Mesodermal cell (in vitro differentiated cells): ENCODE results near the gene KIF26A.

ENCODE experiments used
- H3K27ac ChIP-seq: 2 replicates; pipeline ENCODE4 v1.7.0; 2013; ENCODE audit warnings: mild to moderate bottlenecking, low read depth, low read length, moderate library complexity; ENCODE audit not compliant: severe bottlenecking
- H3K36me3 ChIP-seq: 2 replicates; pipeline ENCODE4 v1.7.1; 2013; ENCODE audit warnings: mild to moderate bottlenecking, low read length, moderate library complexity; ENCODE audit not compliant: control insufficient read depth, insufficient read depth
- H3K4me1 ChIP-seq: one replicate; pipeline ENCODE4 v1.7.1; 2013; ENCODE audit warnings: mild to moderate bottlenecking, low read length; ENCODE audit not compliant: insufficient read depth, control insufficient read depth, poor library complexity, severe bottlenecking
- H3K4me3 ChIP-seq: 2 replicates; pipeline ENCODE4 v1.7.0; 2013; ENCODE audit warnings: low read length, control low read depth, mild to moderate bottlenecking; ENCODE audit not compliant: insufficient read depth, poor library complexity, severe bottlenecking; ENCODE audit errors: extremely low read depth
- H3K9me3 ChIP-seq: 2 replicates; pipeline ENCODE4 v1.7.1; 2013; ENCODE audit warnings: mild to moderate bottlenecking, low read length, moderate library complexity; ENCODE audit not compliant: control insufficient read depth
- WGBS, 2 experiments: methylation state at CpG; one replicate each; pipeline ENCODE4 v1.1.5; 2013; ENCODE audit warnings: missing lambda C conversion rate in 2 of 2; ENCODE audit not compliant: insufficient coverage in 2 of 2; 5-methylcytosine and 5-hydroxymethylcytosine counted together

Gene KIF26A

DNA sequence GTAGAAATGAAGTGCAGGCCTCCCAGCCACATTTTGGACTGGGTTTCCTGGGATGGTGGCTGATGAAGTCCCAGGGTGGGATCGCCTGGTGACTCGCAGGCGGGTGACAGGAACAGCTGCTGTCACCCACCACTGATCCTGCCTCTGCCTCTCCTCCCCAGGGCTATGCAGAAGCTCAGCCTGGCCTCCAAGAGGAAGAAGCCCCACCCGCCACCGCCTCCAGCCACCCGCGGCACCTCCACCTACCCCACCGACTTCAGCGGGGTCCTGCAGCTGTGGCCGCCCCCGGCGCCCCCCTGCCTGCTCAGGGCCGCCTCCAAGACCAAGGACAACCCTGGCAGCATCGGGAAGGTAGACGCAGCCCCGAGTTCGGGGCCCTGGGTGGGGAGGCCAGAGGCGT, 28.3 kb downstream of the KIF26A start:
- 84 to 95% methylated on average over 7 to 12 of the region's 18 CpGs for WGBS, 2 experiments
- no peak overlapping the region for H3K27ac ChIP-seq
- H3K36me3 ChIP-seq, result peaks cover 12% of the 10 kb centered on the region
- H3K4me3 ChIP-seq, result no peak overlapping the region
- H3K9me3 ChIP-seq, result no peaks in the 10 kb centered on the region
- peaks cover 5% of the 10 kb centered on the region for H3K4me1 ChIP-seq

DNA sequence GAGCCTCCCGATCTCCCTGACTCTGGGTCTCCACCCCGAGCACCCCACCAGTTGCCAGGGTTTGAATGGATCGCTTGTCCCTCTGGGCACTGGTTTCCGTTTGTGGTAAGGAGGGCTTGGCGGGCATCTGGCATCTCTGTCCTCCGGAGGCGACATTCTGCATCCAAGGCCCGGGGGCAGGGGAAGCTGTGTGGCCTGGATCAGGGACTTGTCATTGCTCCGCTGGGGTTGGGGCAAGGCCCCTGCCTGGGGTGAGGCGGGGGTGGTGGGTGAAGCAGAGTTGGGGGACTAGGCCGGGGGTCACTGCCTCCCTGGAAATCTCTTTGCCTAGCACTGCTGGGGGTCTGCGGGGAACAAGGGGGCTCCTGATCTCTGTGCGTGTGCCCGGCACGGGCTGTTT, 30.2 kb downstream of the KIF26A start:
- Histone ChIP-seq H3K4me3 (no peak overlapping the region), H3K9me3 (no peaks in the 10 kb centered on the region), H3K36me3 (peaks cover 19% of the 10 kb centered on the region), H3K4me1 (peaks cover 5% of the 10 kb centered on the region), H3K27ac (no peak overlapping the region)
- 87 to 96% methylated on average over 13 to 15 of the region's 15 CpGs for WGBS, 2 experiments

DNA sequence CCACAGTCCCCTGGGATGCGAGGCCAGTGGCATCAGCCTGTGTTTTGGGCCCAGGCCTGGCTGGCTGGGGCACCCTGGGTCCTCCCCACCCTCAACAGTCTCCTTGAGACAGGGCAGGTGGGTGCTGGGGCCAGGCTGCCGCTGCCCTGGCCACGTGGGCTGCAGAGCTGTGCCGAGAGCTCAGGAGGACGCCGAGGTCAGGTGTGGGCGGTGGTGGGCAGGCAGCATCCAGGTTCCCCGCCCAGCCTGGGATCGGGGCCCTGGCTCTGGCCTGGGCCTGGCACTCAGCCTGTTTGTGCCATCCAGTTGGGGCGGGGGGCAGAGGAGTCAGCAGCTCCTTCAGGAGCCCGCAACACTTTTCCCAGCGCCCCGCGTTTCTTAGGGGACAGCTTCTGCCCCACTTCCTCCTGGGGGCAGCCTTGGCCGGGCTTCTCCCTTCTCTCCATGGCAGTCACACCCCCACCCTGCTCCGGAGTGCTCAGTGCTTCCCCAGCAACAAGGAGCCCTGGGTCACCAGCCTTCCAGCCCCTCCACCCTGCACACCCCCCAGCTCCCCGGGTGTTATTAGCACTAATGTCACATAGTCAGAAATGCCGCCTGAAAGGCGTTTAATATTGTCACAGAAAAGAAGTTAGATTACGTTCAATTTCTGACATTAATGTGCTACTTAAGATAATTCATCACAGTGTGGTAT, 30.8 kb downstream of the KIF26A start:
- H3K27ac ChIP-seq, result no peak overlapping the region
- 79 to 87% methylated on average over 13 to 18 of the region's 20 CpGs for WGBS, 2 experiments
- H3K9me3 ChIP-seq, result no peaks in the 10 kb centered on the region
- peaks cover 5% of the 10 kb centered on the region for H3K4me1 ChIP-seq
- no peak overlapping the region for H3K4me3 ChIP-seq
- peaks cover 22% of the 10 kb centered on the region for H3K36me3 ChIP-seq

DNA sequence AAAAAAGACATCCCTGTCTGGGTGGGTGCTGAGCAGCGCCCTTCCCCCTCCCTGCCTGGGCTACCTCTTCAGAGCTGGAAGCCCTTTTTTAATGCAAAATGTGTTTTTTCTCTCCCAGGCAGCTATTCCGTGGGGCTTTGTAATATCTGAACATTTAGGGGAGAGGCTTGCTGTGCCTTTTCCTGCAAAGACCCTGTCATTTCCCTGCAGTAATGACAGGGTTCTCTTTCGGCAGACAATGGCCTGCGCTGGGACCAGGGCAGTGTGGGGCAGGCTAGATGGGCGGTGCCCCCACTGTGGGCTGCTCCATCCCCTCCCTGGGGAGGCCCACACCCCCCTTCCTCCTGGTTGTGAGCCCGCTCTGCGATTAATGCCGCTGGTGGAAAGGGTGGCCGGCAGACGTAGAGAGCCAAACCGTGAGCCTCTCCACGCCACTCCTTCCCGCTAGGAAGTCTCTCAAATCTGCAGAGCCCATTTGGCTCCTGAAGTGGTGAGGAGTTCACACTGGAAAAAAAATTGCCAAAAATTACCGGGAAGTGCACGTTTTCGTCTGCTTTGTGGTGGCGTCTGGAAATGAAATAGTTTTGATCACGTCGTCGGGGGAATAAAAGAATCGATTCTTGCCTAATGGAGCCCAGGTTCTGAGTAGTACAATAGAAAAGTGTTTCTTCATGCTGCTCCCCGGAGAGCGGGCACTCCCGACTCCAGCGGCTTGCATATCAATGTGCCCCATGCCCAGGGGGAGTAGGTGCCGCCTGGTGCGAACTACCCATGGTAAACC, 31.5 kb downstream of the KIF26A start:
- no peak overlapping the region for H3K4me3 ChIP-seq
- H3K4me1 ChIP-seq, result peaks cover 5% of the 10 kb centered on the region
- peaks cover 22% of the 10 kb centered on the region for H3K36me3 ChIP-seq
- 64 to 70% methylated on average over 24 to 27 of the region's 27 CpGs for WGBS, 2 experiments
- H3K27ac ChIP-seq, result no peak overlapping the region
- no peaks in the 10 kb centered on the region for H3K9me3 ChIP-seq

DNA sequence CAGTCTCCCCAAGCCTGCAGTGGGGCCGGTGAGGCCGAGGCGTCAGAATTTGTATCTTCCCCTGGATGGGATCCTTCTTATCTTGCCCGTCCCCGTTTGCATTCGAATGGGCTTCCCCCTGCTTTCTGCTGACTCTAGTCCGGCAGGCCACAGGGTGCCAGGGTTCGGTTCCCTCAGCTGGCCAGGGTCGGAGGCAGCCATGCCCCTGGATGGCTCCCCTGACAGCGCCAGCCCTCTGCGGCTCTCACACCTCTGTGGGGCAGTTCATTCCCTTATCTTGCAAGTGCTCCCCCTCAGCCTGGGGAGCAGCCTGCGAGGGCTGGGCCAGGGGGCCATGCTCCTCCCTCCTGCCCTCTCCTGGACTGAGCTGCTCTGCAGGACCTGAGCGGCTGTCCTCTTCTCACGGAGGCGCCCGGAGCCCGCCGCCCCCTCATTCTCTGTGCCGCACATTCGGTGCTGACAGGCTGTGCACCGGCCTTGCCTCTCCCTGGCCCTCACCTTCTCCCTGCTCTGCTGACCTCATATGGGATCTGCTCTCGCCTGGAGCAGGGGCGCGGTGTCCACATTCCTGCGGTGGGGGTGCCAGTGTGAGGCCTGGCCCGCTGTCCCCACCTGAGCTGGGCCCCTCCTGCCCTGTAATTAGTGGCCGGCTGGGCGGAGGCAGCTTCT, 32.8 kb downstream of the KIF26A start:
- Histone ChIP-seq H3K4me1 (peaks cover 5% of the 10 kb centered on the region), H3K9me3 (no peaks in the 10 kb centered on the region), H3K36me3 (peaks cover 29% of the 10 kb centered on the region), H3K4me3 (no peak overlapping the region), H3K27ac (no peak overlapping the region)
- WGBS, 2 experiments, result 44 to 46% methylated on average over 26 to 28 of the region's 28 CpGs

DNA sequence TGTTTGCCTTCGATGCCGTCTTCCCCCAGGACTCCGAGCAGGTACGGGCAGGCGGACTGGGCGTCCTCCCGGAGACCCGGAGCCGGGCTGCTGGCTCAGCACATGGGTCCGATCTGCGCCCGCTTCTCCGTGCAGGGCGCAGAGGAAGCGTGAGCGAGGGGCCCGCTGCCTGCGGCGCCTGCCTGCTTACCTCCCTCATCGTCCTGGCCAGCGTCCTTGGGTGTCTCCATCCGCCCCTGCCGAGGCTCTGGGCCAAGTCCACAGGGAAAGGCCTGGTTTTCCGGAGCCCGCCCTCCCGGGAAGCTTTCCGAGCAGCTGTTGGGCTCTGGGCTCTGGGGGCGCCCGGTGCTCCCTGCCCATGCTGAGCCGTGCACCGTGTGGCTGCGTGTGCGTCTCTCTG, 33.5 kb downstream of the KIF26A start:
- Histone ChIP-seq H3K27ac (no peak overlapping the region), H3K4me3 (no peak overlapping the region), H3K4me1 (peaks cover 5% of the 10 kb centered on the region), H3K36me3 (peaks cover 32% of the 10 kb centered on the region), H3K9me3 (no peaks in the 10 kb centered on the region)
- 96% methylated on average over 32 to 33 of the region's 33 CpGs for WGBS, 2 experiments

DNA sequence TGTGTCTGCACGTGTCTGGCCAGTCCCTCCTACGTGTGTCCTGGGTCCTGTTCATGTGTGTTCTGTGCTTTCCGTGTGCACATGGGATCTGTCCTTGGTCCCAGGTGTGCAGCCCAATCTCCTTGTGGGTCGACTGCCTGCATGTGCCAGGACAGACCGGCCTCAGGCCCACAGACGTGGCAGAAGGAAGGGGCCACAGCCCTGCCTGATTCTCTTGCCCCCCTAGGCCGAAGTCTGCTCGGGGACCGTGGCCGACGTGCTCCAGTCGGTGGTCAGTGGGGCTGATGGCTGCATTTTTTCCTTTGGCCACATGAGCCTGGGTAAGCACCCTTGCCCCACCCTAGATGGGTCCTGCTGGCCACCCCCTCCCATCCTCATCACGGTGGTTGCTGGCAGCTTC, 34.0 kb downstream of the KIF26A start:
- no peak overlapping the region for H3K4me3 ChIP-seq
- peaks cover 5% of the 10 kb centered on the region for H3K4me1 ChIP-seq
- 89 to 97% methylated on average over 12 of the region's 13 CpGs for WGBS, 2 experiments
- no peak overlapping the region for H3K27ac ChIP-seq
- peaks cover 29% of the 10 kb centered on the region for H3K36me3 ChIP-seq
- H3K9me3 ChIP-seq, result no peaks in the 10 kb centered on the region

DNA sequence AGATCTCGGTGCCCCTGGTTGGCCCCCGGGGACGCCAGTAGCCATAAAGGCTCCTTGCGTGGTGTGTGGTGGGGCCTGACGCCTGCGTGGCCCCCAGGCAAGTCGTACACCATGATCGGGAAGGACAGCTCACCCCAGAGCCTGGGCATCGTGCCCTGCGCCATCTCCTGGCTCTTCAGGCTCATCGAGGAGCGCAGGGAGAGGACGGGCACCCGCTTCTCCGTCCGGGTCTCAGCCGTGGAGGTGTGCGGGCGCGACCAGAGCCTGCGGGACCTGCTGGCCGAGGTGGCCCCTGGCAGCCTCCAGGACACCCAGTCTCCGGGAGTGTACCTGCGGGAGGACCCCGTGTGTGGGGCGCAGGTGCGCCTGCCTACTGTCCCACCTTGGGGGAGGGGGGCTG, 34.5 kb downstream of the KIF26A start:
- Histone ChIP-seq H3K9me3 (no peaks in the 10 kb centered on the region), H3K27ac (no peak overlapping the region), H3K4me1 (peaks cover 5% of the 10 kb centered on the region), H3K4me3 (no peak overlapping the region), H3K36me3 (peaks cover 26% of the 10 kb centered on the region)
- WGBS, 2 experiments, result 96 to 97% methylated on average over 15 to 26 of the region's 27 CpGs

DNA sequence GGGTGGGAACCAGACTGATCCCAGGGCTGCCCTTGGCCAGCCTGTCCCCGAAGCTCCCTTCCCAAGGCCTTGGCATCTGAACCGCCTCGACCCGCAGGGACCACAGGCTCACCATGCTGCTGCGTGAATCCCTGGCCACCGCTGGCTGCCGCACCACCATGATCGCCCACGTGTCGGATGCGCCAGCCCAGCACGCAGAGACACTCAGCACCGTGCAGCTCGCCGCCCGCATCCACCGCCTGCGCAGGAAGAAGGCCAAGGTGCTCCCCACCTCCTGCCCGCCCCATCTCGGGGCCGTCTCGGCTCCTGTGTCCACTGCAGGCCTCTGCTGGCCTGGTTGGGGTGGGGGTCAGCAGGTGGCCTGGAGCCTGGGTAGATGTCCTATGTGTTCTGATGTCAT, 35.7 kb downstream of the KIF26A start:
- Histone ChIP-seq H3K9me3 (no peaks in the 10 kb centered on the region), H3K36me3 (peaks cover 21% of the 10 kb centered on the region)
- 92 to 94% methylated on average over 21 to 22 of the region's 22 CpGs for WGBS, 2 experiments

DNA sequence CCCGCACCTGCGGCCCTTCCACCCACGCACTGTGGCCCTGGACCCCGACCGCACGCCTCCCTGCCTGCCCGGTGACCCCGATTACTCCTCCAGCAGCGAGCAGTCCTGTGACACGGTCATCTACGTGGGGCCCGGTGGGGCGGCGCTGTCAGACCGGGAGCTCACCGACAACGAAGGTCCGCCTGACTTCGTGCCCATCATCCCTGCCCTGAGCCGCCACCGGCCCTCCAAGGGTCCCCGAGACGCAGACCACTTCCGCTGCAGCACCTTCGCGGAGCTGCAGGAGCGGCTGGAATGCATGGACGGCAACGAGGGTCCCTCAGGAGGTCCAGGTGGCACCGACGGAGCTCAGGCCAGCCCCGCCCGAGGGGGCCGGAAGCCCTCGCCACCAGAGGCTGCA, 36.7 kb downstream of the KIF26A start:
- 93 to 97% methylated on average over 34 to 35 of the region's 35 CpGs for WGBS, 2 experiments
- H3K36me3 ChIP-seq, result peaks cover 21% of the 10 kb centered on the region
- no peaks in the 10 kb centered on the region for H3K9me3 ChIP-seq
- H3K4me1 ChIP-seq, result peaks cover 5% of the 10 kb centered on the region
- H3K27ac ChIP-seq, result no peak overlapping the region
- H3K4me3 ChIP-seq, result no peak overlapping the region

More for the DNA sequence above, 35.7 kb downstream of the KIF26A start:
- no peak overlapping the region for H3K27ac ChIP-seq
- H3K4me1 ChIP-seq, result peaks cover 5% of the 10 kb centered on the region
- H3K4me3 ChIP-seq, result no peak overlapping the region
